Pancreas (tissue), 10 donors: ENCODE results near the gene TMEM179B. TPM values are rescaled to one million over a fixed set of nuclear protein-coding genes. Genes with fewer than 3 reads are reported as not detected.
"Not testable (repeated sequence)": the region's sequence is repeated elsewhere in the genome, so short reads cannot be mapped to it uniquely, and the experiment has no call there.

Experiments
- ATAC-seq, 4 donors: fragments of 200-7000 bp; cut with Tn5 transposase; one replicate each; pipeline versions ENCODE4 v1.8.0 to v1.9.1; 2020; ENCODE audit warnings: mild to moderate bottlenecking in 4 of 4, moderate library complexity in 4 of 4
- DNase-seq, 6 donors: peaks; one replicate each; pipeline ENCODE4 v3.0.0-alpha.2; 2020
- FAIRE-seq: peaks from 2 replicates; lab custom pipeline; 2012; peaks lifted over from hg19 to GRCh38; lab: Jason Lieb, UNC
- H3K27ac ChIP-seq, 4 donors: fragments of 200-600 bp; sonication (generic); 1 replicate in 3 of 4; 2 replicates in 1 of 4; pipeline versions ENCODE4 v1.5.0 to v1.8.0; 2020
- H3K27me3 ChIP-seq, 4 donors: fragments of 200-600 bp; one replicate each; pipeline ENCODE4 v1.8.0; 2021
- H3K36me3 ChIP-seq, 3 donors: fragments of 200-600 bp; sonication (generic) in 1 of 3; one replicate each; pipeline versions ENCODE4 v1.5.0 to v1.8.0; 2020 to 2021
- H3K4me1 ChIP-seq, 3 donors: fragments of 200-600 bp; one replicate each; pipeline ENCODE4 v1.8.0; 2021
- H3K4me3 ChIP-seq, 4 donors: fragments of 200-600 bp; sonication (generic) in 2 of 4; one replicate each; pipeline versions ENCODE4 v1.5.0 to v1.8.0; 2020 to 2021
- H3K9me3 ChIP-seq, 4 donors: fragments of 200-600 bp; one replicate each; pipeline ENCODE4 v1.8.0; 2021
- CTCF ChIP-seq, 4 donors: fragments of 200-600 bp; sonication (generic) in 3 of 4; IDR thresholded peaks; one replicate each; pipeline versions ENCODE4 v1.5.0 to v1.8.0; 2021; ENCODE audit warnings: antibody characterized with exemption in 4 of 4
- WGBS, 2 donors: extraction: QIAGEN DNeasy Blood & Tissue Kit; methylation state at CpG; one replicate each; pipeline ENCODE4 v1.1.7; 2013; 5-methylcytosine and 5-hydroxymethylcytosine counted together
- intact Hi-C, 3 donors: fragments of 100-400 bp; cut with DNase I; formaldehyde crosslinking; loops; one replicate each; pipeline versions ENCODE4 v1.11.1 to v1.14.2; 2022
- polyA plus RNA-seq, 2 donors: library from polyadenylated mRNA; stranded (reverse); fragments of 200-250 nt; gene quantifications; one replicate each; pipeline ENCODE4 v1.2.3, GENCODE V29; 2013
- total RNA-seq, 6 donors: library from RNA; stranded (reverse); fragmentation: NEBNext Ultra II Directional in 4 of 6; extraction: Animal tissue kit (Norgen Biotek cat#: 25700) in 4 of 6; gene quantifications; one replicate each; pipeline versions ENCODE4 v1.2.1 to v1.2.4, GENCODE V29; 2021 to 2023
- donor health status: healthy with polysubstance abuse.
- donor health status: DM: no; HTN: no; CAD: no; lungs with moderate emphysema.
- donor health status: DM: no; HTN: no; CAD: no.
- donor health status: control.
- donor health status: control.
- donor health status: Bipolar disorder and iron deficiency.
- donor health status: DM: yes; HTN: yes; CAD: no.
- donor health status: DM: no; HTN: no; CAD: no.
- donor health status: DM: no; HTN: no; CAD: no.
- donor health status: DM: yes; HTN: yes; CAD: no.

TMEM179B gene
- total RNA-seq: 10 to 100 TPM; 14.8 to 26.2 (median 19.1) TPM
- 10 to 100 TPM; 27.1 to 59.6 TPM for polyA plus RNA-seq

- Histone ChIP-seq H3K4me3 (peak within 1 kb of the TSS; percentile 77 to 86 (median 84)), H3K36me3 (peaks cover 0 to 3% (median 0%) of the 10 kb centered on the region in 3 donors), H3K4me1 (peaks cover 5 to 25% (median 23%) of the 10 kb centered on the region in 3 donors), H3K27ac (peak within 1 kb of the TSS; percentile 94 to 96 (median 95)), H3K27me3 (no peaks in the 10 kb centered on the region), H3K9me3 (no peaks in the 10 kb centered on the region)
- TF ChIP-seq CTCF (IDR thresholded peaks at IDR 0.05): peak in 1 of 4 donors; percentile 8
- intact Hi-C loops: loop anchor here in 2 of 3 donors (5.0 to 10.0 kb wide), 2 partner anchors 75 to 78 kb away; no protein-coding TSS in a partner anchor
- WGBS, 2 donors: 0% methylated on average over 46 to 88 of the region's 88 CpGs
- FAIRE-seq (no peak), ATAC-seq (peak; percentile 83 to 92 (median 86)), DNase-seq (peak; percentile 95 to 99 (median 97))
Measured at GRCh38 chr11:62787005-62787759, at the start of gene TMEM179B. Gene TMEM179B (plus strand): TSS chr11:62787402. CDS start chr11:62787432, 30 bp downstream.

- no peak overlapping the region for H3K4me3 ChIP-seq
- intact Hi-C loops: no loop called here
- DNase-seq (no peak), ATAC-seq (no peak), FAIRE-seq (no peak)
- H3K27me3 ChIP-seq: no peaks in the 10 kb centered on the region
- WGBS, 2 donors: 54 to 63% methylated on average over 9 of the region's 9 CpGs
- no peak overlapping the region for H3K27ac ChIP-seq
- TF ChIP-seq CTCF (IDR thresholded peaks at IDR 0.05): no peak
- H3K9me3 ChIP-seq: no peaks in the 10 kb centered on the region
- H3K36me3 ChIP-seq: no peaks in the 10 kb centered on the region
- H3K4me1 ChIP-seq: peaks cover 0 to 5% (median 0%) of the 10 kb centered on the region in 3 donors
Measured at GRCh38 chr11:62747475-62748160, 39.6 kb upstream of the TMEM179B start.

- intact Hi-C loops, H3K9me3 ChIP-seq, H3K27me3 ChIP-seq, H3K4me3 ChIP-seq, ATAC-seq, H3K36me3 ChIP-seq, DNase-seq, FAIRE-seq: not testable (repeated sequence)
- Histone ChIP-seq H3K27ac (peak overlapping the region in 1 of 4 donors; percentile 9), H3K4me1 (peaks cover 0 to 12% (median 6%) of the 10 kb centered on the region in 3 donors)
- WGBS, 2 donors: 93 to 95% methylated on average over 5 of the region's 5 CpGs
Measured at GRCh38 chr11:62749931-62750330, 37.3 kb upstream of the TMEM179B start.

GRCh38 chr11:62752177-62752785 lies 34.9 kb upstream of the TMEM179B start:
- WGBS, 2 donors: 92 to 95% methylated on average over 14 of the region's 14 CpGs
- FAIRE-seq (no peak), DNase-seq (no peak), ATAC-seq (no peak)
- Histone ChIP-seq H3K9me3 (no peaks in the 10 kb centered on the region), H3K4me1 (peaks cover 0 to 12% (median 6%) of the 10 kb centered on the region in 3 donors), H3K27ac (no peak overlapping the region), H3K27me3 (no peaks in the 10 kb centered on the region), H3K4me3 (no peak overlapping the region), H3K36me3 (no peaks in the 10 kb centered on the region)
- no peak for TF ChIP-seq CTCF (IDR thresholded peaks at IDR 0.05)
- intact Hi-C loops: no loop called here
